ENCODE data around the gene C12orf43. TPM values are rescaled to one million over a fixed set of nuclear protein-coding genes. Genes with fewer than 3 reads are reported as not detected.
"Not testable (repeated sequence)": the region's sequence is repeated elsewhere in the genome, so short reads cannot be mapped to it uniquely, and the experiment has no call there.

C12orf43 gene, protein sequence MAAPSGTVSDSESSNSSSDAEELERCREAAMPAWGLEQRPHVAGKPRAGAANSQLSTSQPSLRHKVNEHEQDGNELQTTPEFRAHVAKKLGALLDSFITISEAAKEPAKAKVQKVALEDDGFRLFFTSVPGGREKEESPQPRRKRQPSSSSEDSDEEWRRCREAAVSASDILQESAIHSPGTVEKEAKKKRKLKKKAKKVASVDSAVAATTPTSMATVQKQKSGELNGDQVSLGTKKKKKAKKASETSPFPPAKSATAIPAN
- 11.8 and 15.2 TPM in 2 replicates for total RNA-seq

DNA sequence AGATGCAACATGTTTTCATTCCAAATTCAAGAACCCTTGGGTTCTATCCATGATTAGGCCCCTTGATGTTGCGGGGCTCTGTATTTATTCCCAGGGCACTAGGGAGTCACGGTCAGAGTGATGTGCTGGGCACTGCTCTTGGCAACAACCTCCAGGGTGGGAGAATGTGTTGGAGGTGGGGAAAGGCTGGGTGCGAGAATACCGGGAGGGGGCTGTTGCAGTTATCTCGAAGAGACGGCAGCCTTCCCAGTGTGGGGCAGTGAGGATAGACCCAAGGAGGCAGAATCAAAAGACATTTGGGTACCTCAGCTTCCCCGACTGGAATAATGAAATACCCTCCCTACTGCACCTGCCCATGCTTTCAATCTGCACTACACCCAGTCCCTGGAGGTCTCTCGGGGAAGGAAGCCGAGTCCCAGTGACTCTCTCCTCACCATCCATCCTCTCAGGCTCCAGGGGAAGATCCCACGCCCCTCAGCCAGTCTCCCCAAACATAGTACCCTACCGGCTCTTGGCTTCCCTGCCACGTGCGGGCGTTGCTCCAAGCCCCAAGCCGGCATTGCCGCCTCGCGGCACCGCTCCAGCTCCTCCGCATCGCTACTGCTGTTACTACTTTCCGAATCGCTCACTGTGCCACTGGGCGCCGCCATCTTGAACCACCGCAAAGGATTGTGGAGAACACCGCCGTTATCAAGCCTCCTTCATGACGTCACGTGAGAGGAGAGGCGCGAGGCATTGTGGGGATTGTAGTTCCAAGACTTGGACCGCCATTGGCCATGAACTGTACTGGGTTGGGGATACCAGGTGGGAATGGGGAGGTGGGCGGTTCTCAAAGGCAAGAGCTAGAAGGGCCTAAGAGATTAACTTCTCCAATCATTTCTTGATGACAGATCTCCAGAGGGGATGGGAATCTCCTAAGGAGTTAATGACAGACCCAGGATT lies at the start of gene C12orf43:
TSS of gene C12orf43 (minus strand) at position 663 of the 942 bp plus-strand sequence. CDS start at position 650, 13 bp downstream.
- TF ChIP-seq, protein P1, sequence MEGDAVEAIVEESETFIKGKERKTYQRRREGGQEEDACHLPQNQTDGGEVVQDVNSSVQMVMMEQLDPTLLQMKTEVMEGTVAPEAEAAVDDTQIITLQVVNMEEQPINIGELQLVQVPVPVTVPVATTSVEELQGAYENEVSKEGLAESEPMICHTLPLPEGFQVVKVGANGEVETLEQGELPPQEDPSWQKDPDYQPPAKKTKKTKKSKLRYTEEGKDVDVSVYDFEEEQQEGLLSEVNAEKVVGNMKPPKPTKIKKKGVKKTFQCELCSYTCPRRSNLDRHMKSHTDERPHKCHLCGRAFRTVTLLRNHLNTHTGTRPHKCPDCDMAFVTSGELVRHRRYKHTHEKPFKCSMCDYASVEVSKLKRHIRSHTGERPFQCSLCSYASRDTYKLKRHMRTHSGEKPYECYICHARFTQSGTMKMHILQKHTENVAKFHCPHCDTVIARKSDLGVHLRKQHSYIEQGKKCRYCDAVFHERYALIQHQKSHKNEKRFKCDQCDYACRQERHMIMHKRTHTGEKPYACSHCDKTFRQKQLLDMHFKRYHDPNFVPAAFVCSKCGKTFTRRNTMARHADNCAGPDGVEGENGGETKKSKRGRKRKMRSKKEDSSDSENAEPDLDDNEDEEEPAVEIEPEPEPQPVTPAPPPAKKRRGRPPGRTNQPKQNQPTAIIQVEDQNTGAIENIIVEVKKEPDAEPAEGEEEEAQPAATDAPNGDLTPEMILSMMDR (IDR thresholded peaks at IDR 0.05; ENCODE audit: extremely low read depth, low read depth, low read length): no peak
- Histone ChIP-seq H3K4me1 (ENCODE audit: insufficient read depth, low read length) (peaks cover 9% of the 10 kb centered on the region), H3K27ac (ENCODE audit: low read depth, low read length) (peak within 1 kb of the TSS; percentile 79), H3K27me3 (ENCODE audit: insufficient read depth, low read length) (peaks cover 2% of the 10 kb centered on the region), H3K36me3 (ENCODE audit: insufficient read depth, low read length) (no peaks in the 10 kb centered on the region), H3K4me3 (ENCODE audit: insufficient read depth, low read length) (peak within 1 kb of the TSS; percentile 86), H2AFZ (ENCODE audit: low read length) (peak within 1 kb of the TSS; percentile 96), H4K20me1 (ENCODE audit: insufficient read depth, low read length) (no peaks in the 10 kb centered on the region), H3K9me3 (ENCODE audit: low read depth, low read length) (no peaks in the 10 kb centered on the region), H3K79me2 (ENCODE audit: insufficient read depth, low read length) (peaks cover 16% of the 10 kb centered on the region), H3K4me2 (ENCODE audit: insufficient read depth, low read length) (peak within 1 kb of the TSS; percentile 91)
- peak; percentile 97 for DNase-seq (ENCODE audit: insufficient read length, low spot score, missing footprints)

DNA sequence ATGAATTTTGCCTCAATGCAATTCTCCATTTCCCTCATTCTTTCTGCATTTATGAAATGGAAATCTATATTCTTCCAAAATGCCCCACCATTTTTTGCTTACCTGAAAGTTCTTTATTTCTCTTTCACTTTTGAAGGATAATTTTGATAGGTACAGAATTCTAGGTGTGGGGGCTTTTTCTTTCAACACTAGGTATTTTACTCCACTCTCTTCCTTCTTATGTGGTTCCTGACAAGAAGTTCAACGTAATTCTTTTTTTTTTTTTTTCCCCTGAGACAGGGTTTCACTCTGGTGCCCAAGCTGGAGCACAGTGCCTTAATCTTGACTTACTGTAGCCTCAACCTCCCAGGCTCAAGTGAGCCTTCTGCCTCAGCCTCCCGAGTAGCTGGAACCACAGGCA lies 49.1 kb upstream of the C12orf43 start:
- no peaks in the 10 kb centered on the region for H4K20me1 ChIP-seq (ENCODE audit: insufficient read depth, low read length)
- no peak overlapping the region for H3K4me2 ChIP-seq (ENCODE audit: insufficient read depth, low read length)
- no peak overlapping the region for H3K4me3 ChIP-seq (ENCODE audit: insufficient read depth, low read length)
- no peak overlapping the region for H2AFZ ChIP-seq (ENCODE audit: low read length)
- H3K79me2 ChIP-seq (ENCODE audit: insufficient read depth, low read length): no peaks in the 10 kb centered on the region
- peaks cover 2% of the 10 kb centered on the region for H3K4me1 ChIP-seq (ENCODE audit: insufficient read depth, low read length)
- H3K27me3 ChIP-seq (ENCODE audit: insufficient read depth, low read length): peaks cover 4% of the 10 kb centered on the region
- no peak overlapping the region for H3K27ac ChIP-seq (ENCODE audit: low read depth, low read length)
- no peak for DNase-seq (ENCODE audit: insufficient read length, low spot score, missing footprints)
- TF ChIP-seq, protein P1 (IDR thresholded peaks at IDR 0.05; ENCODE audit: extremely low read depth, low read depth, low read length): no peak
- H3K36me3 ChIP-seq (ENCODE audit: insufficient read depth, low read length): no peaks in the 10 kb centered on the region
- H3K9me3 ChIP-seq (ENCODE audit: low read depth, low read length): no peaks in the 10 kb centered on the region

DNA sequence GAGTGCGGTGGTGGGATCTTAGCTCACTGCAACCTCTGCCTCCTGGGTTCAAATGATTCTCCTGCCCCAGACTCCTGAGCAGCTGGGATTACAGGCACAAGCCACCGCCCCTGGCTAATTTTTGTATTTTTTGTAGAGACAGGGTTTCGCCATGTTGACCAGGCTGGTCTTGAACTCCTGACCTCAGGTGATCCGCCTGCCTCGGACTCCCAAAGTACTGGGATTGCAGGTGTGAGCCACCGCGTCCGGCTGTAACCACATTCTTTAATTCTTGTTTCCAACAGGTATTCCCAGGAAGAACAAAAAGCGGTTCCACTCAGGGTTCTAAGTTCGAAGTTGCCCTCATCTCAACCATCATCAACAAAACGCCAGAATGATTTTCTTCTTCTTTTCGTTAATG lies 48.3 kb upstream of the C12orf43 start:
- H3K9me3 ChIP-seq (ENCODE audit: low read depth, low read length); H3K79me2 ChIP-seq (ENCODE audit: insufficient read depth, low read length); H3K36me3 ChIP-seq (ENCODE audit: insufficient read depth, low read length); H3K27ac ChIP-seq (ENCODE audit: low read depth, low read length); H2AFZ ChIP-seq (ENCODE audit: low read length); DNase-seq (ENCODE audit: insufficient read length, low spot score, missing footprints); H3K4me2 ChIP-seq (ENCODE audit: insufficient read depth, low read length); H4K20me1 ChIP-seq (ENCODE audit: insufficient read depth, low read length); H3K4me1 ChIP-seq (ENCODE audit: insufficient read depth, low read length); H3K27me3 ChIP-seq (ENCODE audit: insufficient read depth, low read length); H3K4me3 ChIP-seq (ENCODE audit: insufficient read depth, low read length): not testable (repeated sequence)

DNA sequence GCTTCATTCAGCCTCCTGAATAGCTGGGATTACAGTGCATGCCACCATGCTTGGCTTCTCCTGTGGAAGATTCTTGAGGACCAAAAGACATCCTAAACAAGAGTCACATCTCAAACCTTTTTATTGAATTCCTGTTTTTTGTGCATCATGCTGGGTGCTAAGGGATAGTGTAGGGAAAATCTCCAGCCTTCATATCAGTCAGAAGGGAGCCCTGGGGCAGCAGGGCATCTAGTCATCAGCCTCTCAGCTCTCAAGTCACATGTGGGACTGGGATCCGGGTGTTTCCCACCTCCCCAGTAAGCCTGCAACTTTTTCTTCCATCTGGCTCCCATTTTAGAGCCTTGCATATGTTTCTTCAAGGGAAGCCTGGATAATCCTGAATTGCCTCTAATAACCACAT lies 47.8 kb upstream of the C12orf43 start:
- no peak for DNase-seq (ENCODE audit: insufficient read length, low spot score, missing footprints)
- H3K9me3 ChIP-seq (ENCODE audit: low read depth, low read length): no peaks in the 10 kb centered on the region
- H3K4me2 ChIP-seq (ENCODE audit: insufficient read depth, low read length): no peak overlapping the region
- no peaks in the 10 kb centered on the region for H3K79me2 ChIP-seq (ENCODE audit: insufficient read depth, low read length)
- H3K4me1 ChIP-seq (ENCODE audit: insufficient read depth, low read length): peaks cover 4% of the 10 kb centered on the region
- TF ChIP-seq, protein P1 (IDR thresholded peaks at IDR 0.05; ENCODE audit: extremely low read depth, low read depth, low read length): no peak
- H4K20me1 ChIP-seq (ENCODE audit: insufficient read depth, low read length): no peaks in the 10 kb centered on the region
- no peak overlapping the region for H3K27ac ChIP-seq (ENCODE audit: low read depth, low read length)
- no peaks in the 10 kb centered on the region for H3K36me3 ChIP-seq (ENCODE audit: insufficient read depth, low read length)
- no peak overlapping the region for H2AFZ ChIP-seq (ENCODE audit: low read length)
- peaks cover 4% of the 10 kb centered on the region for H3K27me3 ChIP-seq (ENCODE audit: insufficient read depth, low read length)
- no peak overlapping the region for H3K4me3 ChIP-seq (ENCODE audit: insufficient read depth, low read length)
